Measurements from ENCODE around the gene SHOX.

- TF ChIP-seq CTCF (conservative IDR thresholded peaks at IDR 0.05 in 1 of 2, IDR thresholded peaks at IDR 0.05 in 1 of 2; ENCODE audit: low read depth in 1 of 2, low read length in 2 of 2) (no peak), EZH2 (IDR thresholded peaks at IDR 0.05; ENCODE audit: low read length, missing control alignments) (no peak)
Measured at GRCh38 chrX:627995-628394, 2.6 kb upstream of the SHOX start.

Data from fibroblast of lung (primary cell).